Fibroblast of skin of abdomen (primary cell): ENCODE measurements around the gene ENTHD1.
"Not testable (repeated sequence)": the region's sequence is repeated elsewhere in the genome, so short reads cannot be mapped to it uniquely, and the experiment has no call there.

Experiments
- DNase-seq: peaks from one replicate; pipeline ENCODE4 v3.0.0-alpha.2; 2013

The ENTHD1 gene

DNA sequence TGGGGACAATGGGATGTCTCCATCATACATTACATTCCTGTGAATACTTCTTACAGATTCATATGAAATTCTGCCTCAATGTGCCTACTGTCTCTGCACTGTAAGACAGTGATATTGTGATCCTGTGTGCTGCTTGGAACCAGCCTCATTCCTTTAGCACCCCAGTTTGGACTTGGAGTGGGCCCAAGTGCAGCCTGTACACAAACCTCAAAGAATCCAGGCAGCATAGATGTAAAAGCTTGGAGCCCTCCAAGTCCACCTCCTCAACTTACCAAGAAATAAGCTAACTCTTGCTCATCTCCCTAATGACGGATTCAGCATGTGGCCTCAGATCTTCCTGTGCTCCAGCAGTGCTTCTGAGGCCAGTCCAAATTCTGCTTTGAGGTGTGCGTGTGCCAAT is 31.7 kb upstream of the ENTHD1 start:
- no peak for DNase-seq

DNA sequence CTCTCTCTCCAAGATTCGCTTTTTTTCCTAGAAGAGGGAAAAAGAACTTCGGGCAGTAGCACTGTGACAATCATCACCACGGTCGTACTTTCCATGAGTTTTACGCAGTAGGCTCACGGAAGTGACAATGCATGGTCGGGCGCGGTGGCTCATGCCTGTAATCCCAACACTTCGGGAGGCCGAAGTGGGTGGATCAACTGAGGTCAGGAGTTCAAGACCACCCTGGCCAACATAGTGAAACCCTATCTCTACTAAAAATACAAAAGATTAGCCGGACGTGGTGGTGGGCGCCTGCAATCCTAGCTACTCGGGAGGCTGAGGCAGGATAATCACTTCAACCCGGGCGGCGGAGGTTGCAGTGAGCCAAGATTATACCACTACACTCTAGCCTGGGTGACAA is 30.7 kb upstream of the ENTHD1 start:
- no peak for DNase-seq

DNA sequence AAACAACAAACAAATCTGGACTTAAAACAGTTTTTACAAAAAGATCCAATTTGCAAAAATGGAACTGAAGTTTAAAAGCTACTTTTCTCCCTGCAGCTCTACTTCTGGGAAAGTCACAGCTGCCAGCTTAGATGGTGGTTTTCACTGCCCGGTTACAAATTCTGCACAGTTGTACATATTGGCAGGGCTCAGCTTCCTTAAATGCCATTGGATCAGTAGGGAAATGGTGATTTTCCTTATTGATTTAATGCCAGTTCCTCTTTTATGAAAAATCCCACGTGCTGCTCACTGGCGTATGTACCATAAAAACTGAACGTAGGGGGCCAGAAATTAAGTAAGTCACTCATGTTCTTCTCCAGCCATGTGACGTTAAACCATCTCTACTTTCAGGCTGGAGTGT is 30.1 kb upstream of the ENTHD1 start:
- DNase-seq, result no peak

DNA sequence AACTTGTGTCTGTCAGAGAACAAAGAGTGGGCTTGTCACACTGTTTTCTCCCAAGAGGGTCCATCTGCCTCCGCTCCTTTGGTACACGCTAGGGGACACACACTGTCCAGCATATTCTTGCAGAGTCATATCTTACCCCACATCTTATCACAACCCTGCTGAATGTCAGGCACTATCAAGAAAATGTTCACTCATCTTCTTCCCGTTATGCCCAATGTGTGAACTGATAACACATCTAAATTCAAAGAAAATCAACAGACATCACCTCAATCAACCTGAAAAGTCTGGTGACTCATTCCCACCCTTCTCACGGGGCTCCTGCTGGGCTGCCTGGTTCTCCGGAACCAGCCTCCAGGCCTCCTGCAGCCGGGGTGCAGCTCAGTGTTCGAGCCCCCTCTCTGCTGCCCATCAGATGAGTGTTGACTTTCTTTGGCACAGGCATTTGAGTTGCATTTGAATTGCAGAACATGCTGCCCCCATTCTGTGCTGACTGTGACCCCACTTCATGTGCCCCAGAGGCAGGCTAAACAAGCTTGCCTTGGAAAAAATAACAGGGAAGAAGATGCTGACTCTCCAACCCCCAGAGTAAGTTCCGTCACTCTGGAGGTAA is 26.7 kb upstream of the ENTHD1 start:
- DNase-seq, result no peak

DNA sequence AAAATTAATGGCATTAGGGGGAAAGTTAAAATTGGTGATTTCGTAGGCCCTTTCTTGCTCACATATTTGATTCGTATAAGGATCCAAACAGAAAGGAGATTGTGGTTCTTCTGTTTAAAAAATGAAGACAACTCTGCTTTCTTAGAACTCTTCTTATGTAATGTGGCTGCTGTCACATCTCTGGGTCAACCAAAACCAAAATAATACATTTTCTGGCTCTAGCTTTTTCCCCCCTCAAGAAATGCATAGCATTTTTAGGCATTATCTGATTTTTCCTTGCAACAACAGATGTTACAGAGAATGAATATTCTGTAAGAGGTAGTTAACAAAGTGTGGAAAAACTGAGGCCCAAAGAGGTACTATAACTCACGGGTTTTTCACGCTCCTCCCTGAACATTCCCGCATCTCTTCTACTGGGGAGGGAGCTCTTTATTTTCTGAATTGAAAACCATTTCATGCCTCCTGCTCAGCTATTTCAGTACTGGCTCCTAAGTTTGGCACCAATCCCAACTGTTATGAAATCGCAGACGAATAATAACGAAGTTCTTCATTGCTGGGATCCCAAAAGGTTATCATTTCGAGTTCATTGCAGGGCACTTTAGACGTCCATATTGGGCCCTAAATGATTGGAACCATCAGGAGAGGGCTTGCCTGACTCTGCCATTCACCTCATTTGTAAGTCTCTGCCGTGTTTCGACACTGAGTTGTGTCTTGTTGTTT is 24.4 kb upstream of the ENTHD1 start:
- no peak for DNase-seq

DNA sequence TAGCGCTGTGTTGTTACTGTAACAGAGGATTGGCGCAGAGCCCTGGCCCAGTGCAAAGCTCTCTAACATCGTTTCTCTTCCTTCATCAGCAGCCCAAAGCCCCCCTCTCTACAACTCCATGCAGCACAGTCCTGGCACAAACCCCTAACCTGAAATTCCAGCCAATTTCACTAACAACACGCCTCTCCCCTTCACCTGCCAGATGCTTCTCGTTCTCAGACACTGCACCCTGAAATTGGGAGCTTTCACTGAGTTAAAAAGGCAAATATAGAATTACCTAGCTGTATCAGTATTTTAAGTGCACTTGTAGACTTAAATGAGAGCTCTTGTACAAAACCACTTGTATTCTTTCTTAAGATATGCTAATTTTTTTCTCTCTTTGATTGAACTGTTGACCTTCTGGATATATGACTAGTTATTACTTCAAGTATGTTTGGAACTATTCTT is 23.7 kb upstream of the ENTHD1 start:
- DNase-seq, result no peak

- no peak for DNase-seq
Measured at GRCh38 chr22:39916496-39916895, 22.9 kb upstream of the ENTHD1 start.

GRCh38 chr22:39915295-39915726 is 21.8 kb upstream of the ENTHD1 start:
- DNase-seq, result no peak

DNA sequence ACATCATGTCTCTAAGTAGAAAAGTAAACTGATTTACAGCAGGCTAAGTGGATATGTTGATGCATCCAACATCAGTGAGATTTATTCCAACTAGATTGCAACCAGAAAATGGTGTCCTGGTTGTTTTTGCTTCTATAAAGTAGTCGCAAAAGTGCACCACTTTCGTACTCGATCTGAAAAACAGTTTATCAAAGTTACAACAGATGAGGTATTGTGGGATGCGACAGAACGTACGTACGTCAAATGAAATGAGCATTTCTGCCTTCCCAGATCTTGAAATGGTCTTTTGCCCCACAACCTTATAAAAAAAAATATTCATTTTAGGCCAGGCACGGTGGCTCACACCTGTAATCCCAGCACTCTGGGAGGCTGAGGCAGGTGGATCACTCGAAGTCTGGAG is 21.0 kb upstream of the ENTHD1 start:
- no peak for DNase-seq

DNA sequence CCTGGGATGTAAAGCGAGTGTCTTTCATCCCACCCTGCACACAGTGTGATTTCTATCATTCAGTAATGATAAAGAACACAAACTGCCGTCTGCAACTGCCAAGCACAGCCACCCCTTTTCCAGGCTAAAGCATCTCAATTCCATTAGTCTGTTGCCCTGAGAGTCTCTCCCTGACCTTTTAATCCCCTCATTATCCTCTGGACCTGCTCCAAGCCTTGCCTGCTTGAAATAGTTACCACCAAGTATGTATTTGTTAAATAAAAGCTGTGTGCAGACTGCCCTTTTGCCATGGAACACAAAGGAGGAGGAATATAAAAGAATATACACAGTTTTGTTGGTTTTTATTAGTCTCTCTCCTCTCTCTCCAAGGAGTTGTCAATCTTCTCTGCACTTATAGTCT is 20.3 kb upstream of the ENTHD1 start:
- DNase-seq, result no peak

- DNase-seq, result no peak
Measured at GRCh38 chr22:39913321-39913720, 19.8 kb upstream of the ENTHD1 start.

- no peak for DNase-seq
Measured at GRCh38 chr22:39910876-39911613, 17.5 kb upstream of the ENTHD1 start.

DNA sequence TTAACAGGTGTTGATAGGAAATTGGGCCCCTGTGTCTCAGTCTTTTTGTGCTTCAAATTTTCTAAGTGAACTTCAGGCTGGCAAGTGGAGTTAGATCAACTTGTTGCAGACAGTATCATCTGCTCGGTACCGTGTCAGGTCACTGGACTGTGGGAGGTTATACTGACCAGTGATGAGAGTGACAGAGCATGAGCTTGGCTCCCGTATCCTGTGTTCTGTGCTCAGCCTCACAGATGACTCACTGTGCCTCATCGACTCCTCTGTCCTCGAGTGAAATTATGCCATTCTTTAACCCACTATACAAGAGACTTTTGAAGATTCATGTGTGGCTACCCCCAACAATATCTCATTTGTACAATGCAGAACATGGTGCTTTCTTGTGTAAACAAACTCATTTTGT is 15.2 kb upstream of the ENTHD1 start:
- DNase-seq, result no peak

GRCh38 chr22:39908136-39908535 is 14.6 kb upstream of the ENTHD1 start:
- no peak for DNase-seq

- DNase-seq, result no peak
Measured at GRCh38 chr22:39907605-39908097, 14.1 kb upstream of the ENTHD1 start.

DNA sequence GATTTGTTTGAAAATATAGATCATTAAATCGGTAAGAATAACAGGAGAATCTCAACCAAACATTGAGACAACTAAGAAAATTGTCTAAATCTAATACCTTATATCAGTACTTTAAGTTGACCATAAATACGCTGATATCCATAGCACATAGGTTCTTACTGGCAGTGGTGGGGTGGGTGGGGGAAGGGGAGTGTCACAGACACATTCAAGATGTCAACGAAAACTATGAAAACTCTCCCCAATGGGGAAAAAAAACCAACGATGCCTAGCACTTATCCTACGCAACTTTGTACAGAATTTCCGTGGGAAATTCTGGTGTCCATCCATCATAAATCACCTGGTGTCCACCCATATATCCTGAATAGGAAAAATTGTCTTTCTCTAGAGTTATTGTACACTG is 13.5 kb upstream of the ENTHD1 start:
- no peak for DNase-seq

- no peak for DNase-seq
Measured at GRCh38 chr22:39906207-39906606, 12.6 kb upstream of the ENTHD1 start.

GRCh38 chr22:39905687-39906086 is 12.1 kb upstream of the ENTHD1 start:
- no peak for DNase-seq

- no peak for DNase-seq
Measured at GRCh38 chr22:39904862-39905261, 11.3 kb upstream of the ENTHD1 start.

GRCh38 chr22:39904024-39904423 is 10.5 kb upstream of the ENTHD1 start:
- not testable (repeated sequence) for DNase-seq

DNA sequence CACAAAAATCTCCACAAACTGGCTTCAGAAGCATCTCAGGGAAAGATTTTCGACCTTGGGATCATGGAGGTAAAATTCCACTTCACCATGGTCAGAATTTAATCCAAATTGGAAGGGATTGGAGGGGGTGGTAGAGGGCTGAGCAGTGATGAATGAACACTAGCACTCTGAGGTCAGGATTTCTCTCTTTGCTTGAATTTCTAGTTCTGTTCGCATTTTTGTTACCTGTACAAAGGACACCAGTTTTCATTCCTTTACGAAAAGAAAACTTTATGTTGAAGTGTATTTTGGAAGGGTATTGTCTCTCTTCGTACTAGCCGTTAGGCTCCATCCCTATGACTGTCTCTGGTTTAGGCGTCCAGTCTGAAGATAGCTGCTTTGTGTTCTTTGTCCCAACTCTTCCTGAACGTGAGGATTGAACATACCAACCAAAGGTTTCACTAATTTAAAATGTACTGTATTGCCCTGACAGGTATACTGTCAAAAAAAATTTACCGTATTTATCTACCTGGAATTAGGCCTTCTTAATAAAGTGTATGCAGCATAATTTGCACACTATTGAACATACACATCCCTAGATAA is 8.1 kb upstream of the ENTHD1 start:
- no peak for DNase-seq

DNA sequence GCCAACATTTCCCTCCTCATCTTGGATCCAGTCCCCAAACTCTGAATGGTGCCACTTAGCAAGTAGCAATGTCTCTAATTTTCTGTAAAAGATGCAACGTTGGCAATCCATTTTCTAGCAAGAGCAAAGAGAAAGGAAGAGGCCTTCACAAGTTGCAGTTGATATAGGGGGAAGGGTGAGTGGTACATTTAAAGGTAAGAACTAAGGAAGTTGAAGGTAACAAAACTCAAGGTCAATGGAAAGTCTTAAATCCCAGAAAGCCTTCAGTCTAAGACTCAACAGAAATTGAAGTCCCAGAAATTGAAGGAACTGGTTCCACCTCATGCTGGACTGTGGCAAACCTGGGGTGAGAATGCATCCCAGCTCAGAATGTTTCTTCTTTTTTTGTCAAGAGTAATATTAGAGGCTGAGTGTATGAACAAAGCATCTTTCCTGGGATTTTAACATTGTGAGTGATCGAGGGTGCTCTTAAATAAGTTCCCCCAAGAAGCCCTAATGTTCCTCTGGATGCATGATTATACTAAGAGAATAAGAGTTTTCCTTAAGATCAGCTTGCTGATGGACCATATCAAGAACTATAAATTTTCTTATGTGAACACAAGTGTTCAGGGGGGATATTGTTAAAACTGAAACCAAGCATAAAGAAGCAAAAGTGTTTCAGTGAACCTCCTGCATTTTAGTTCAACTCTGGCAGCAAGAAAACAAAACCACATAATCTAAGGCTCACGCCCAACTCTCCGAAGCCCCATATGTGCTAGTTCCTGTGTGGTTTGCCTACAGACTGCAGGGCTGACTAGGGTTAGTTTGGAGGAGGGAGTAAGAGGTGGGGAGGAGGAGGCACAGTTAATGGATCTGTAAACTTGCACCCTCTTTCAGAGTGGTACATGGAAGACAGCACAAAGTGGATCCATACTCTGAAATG is 7.0 kb upstream of the ENTHD1 start, which contains the start of gene GRAP2:
Gene GRAP2 (plus strand): TSS at position 779 of the 922 bp plus-strand sequence. CDS start 46,023 bp downstream, outside the sequence.
- no peak for DNase-seq
